Coronary artery (tissue), 2 donors: ENCODE results near the gene CSK.

ENCODE experiments used
- DNase-seq: peaks from one replicate; pipeline ENCODE4 v3.0.0-alpha.2; 2017; ENCODE audit warnings: low spot score
- H3K27ac ChIP-seq, 2 donors: fragments of 200-600 bp; sonication (generic); one replicate each; pipeline ENCODE4 v1.5.1; 2016 to 2019
- H3K4me3 ChIP-seq: fragments of 200-600 bp; sonication (generic); 2 replicates; pipeline ENCODE4 v1.5.1; 2016; ENCODE audit warnings: mild to moderate bottlenecking, moderate library complexity
- CTCF ChIP-seq: fragments of 200-600 bp; sonication (generic); IDR thresholded peaks from one replicate; pipeline ENCODE4 v1.5.1; 2019; ENCODE audit warnings: antibody characterized with exemption

The CSK gene

DNA sequence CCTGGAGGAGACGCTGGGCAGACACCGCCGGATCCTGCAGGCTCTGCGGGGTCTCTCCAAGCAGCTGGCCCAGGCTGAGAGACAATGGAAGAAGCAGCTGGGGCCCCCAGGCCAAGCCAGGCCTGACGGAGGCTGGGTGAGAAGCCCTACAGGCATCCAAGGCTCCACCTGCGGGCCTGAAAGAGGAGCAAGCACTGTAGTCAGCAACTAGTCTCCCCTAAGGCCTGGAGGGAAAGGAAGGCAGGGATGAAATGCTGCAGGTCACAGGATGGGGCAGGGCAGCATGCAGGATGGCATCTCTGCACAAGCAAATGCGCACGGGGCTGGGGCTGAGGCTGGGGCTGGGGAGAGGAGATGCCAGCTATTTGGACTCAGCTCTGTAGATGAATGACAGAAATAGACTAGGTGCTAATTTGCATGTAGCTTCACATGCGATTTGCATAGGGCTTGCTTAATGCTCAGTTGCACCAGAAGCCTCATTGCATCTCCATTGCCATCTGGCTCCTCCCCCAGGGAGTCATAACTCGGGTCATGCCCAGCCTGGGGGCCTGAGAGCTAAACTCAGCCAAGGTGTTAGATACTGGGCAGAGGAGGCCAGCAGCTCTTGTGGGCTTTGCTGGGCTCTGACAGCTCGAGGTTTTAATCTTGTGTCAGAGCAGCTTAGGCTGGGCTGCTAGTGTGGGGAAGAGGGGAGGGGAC is 39.4 kb downstream of the CSK start:
- no peak for DNase-seq
- no peak overlapping the region for H3K4me3 ChIP-seq
- H3K27ac ChIP-seq: no peak overlapping the region
- no peak for TF ChIP-seq CTCF

DNA sequence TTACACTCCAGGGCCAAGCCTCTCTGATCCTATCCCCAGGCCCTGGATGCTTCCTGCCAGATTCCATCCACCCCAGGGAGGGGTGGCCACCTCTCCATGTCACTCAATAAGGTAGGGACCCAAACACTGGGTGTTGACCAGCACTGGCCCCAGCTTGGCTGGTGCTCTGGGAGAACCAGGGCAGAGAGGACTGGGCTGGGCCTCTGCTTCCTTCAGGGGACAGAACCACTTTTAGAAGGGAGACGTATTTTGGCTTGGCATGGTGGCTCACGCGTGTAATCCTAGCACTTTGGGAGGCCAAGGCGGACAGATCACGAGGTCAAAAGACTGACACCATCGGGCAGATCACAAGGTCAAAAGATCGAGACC is 39.9 kb downstream of the CSK start:
- TF ChIP-seq CTCF: no peak

DNA sequence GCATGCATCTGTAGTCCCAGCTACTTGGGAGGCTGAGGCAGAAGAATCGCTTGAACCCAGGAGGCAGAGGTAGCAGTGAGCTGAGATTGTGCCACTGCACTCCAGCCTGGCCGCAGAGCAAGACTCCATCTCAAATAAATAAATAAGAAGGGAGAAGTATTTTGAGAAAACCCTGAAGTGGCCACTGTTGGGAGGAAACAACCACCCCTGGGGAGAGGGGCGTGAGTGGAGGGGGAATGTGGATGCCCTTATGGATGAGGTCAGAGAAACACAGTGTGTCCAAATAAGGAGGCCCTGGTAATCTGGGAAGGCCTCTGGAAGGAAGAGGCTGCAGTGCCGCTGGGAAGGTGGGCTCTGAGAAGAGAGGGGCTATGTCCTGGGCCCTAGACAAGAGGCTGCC is 40.4 kb downstream of the CSK start:
- TF ChIP-seq CTCF: no peak
- no peak for DNase-seq
- no peak overlapping the region for H3K27ac ChIP-seq
- H3K4me3 ChIP-seq: no peak overlapping the region

More for the DNA sequence above, 39.9 kb downstream of the CSK start:
- H3K27ac ChIP-seq: no peak overlapping the region
- H3K4me3 ChIP-seq: no peak overlapping the region
- DNase-seq: no peak

DNA sequence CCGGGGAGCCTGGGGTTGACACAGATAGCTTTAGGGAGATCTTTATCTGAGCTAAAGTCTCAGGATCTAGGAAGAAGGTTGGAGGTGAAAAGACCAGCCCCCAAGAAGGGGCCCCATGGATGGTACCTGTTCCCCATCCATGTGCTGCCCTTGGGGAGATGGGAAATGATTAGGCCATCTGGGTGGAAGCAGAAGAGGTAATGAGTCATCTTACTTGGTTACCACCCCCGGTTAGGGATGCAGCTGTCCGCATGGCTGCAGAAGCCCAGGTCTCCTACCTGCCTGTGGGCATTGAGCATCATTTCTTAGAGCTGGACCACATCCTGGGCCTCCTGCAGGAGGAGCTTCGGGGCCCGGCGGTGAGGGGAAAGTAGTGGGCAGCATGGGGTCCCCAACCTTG is 41.4 kb downstream of the CSK start:
- no peak overlapping the region for H3K4me3 ChIP-seq
- H3K27ac ChIP-seq: no peak overlapping the region
- no peak for DNase-seq
- no peak for TF ChIP-seq CTCF

DNA sequence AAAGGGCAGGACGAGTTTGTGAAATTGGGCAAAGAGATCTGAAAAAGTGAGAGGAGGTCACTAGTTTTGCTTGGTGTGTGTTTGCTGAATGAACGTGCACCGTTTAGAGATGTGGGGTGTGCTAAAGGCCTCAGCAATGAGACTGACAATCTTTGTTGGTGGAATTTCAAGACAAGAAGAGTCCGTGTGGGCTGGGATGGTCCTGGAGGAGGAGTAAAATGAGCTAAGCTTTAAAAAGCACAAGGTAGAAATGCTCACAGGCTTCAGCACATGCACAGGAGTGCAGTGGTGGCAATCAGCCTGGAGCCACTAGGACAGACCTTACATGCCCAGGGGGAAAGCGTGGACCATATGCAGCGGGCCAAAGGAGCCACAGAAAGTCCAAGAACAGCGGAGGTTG is 43.1 kb downstream of the CSK start:
- Histone ChIP-seq H3K27ac (no peak overlapping the region), H3K4me3 (no peak overlapping the region)
- TF ChIP-seq CTCF: no peak
- DNase-seq: no peak

DNA sequence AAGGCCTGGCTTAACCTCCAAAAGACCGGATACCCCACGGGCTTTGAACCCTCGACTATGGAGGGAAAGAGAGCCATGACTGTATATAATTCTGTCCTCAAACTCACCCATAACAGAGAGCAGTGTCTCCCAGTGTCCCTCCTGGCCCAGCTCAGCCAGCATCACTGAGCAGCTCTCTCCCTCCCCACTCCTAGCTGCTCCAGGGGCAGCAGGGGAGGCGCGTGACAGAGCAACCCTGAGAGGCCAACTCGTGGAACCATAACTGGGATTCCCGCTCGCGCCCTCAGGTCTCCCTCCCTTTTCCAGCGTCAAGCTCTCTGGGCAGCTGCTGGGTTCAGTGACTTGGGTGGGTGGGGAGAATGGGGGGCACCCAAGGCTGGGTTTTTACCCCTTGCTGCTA is 44.0 kb downstream of the CSK start:
- no peak overlapping the region for H3K27ac ChIP-seq
- no peak overlapping the region for H3K4me3 ChIP-seq
- no peak for DNase-seq
- TF ChIP-seq CTCF: no peak

DNA sequence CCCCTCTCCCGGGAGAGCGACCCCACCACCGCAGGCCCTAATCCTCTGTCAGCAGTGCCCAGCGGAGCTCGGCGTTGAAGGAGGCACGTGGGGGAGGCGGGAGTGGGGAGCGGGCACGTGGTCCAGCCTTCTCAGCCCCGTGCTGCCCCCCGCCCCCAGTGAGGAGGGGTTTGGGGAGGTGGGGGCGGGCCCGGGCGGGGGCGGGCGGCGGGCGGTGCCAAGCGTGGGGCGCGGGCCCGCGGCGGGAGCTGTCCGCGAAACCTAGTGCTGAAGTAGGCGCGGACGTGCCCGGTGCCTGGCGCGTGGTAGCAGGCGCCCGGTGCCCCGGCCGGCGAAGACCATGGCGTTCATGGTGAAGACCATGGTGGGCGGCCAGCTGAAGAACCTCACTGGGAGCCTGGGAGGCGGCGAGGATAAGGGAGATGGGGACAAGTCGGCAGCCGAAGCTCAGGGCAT is 44.5 kb downstream of the CSK start, which contains the start of gene CPLX3:
CPLX3 (plus strand) TSS at position 264 of the 456 bp plus-strand sequence; CDS start at position 341, 77 bp downstream.
- TF ChIP-seq CTCF: no peak
- no peak within 1 kb of the TSS for H3K27ac ChIP-seq
- DNase-seq: no peak
- H3K4me3 ChIP-seq: no peak within 1 kb of the TSS
